A204.1 (cell line): ENCODE measurements around the gene JAK1.

Source experiments
- FAIRE-seq: peaks from 2 replicates; lab custom pipeline; 2012; peaks lifted over from hg19 to GRCh38; lab: Jason Lieb, UNC

Gene JAK1

DNA sequence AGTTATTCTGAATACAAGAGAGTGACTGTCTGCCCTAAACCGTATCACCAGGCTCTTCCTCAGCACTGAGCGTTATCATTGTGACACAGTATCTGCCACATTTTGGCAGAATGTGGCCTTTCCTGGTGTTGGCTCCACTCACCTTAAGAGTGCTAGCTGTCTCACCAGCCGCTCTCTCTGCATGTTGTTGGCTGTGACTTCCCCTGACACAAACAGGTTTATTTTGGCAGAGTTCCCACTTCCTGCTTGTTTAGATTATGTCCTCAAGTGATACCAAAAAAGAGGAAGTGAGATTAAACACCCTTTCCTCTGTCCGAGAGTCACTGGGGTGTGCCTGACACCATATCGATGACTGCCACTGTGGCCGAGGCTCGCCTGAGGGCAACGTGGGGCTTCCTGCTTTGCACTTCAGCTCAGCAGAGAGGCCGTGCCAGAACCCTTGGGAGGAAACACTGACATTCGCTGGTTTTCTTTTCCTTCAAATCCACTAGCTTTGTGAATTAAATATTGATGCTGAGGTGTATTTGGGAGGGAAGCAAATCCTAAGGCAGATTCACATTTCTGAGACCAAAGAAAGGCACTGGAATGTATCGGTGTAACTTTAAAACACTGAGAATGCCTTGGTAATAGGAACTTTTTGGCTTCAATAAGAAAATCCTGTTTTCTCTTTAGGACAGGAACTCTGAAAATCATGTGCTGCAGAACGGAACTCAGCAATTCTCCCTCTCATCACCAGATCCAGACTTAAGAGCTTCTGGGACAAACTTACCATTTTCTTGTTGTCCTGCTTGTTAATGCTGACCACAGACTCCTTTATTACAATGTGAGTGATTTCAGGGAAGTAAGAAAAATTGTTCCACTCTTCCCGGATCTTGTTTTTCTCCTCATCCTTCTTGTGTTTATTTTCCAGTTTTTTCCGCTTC lies 102.1 kb downstream of the JAK1 start:
- FAIRE-seq = no peak

DNA sequence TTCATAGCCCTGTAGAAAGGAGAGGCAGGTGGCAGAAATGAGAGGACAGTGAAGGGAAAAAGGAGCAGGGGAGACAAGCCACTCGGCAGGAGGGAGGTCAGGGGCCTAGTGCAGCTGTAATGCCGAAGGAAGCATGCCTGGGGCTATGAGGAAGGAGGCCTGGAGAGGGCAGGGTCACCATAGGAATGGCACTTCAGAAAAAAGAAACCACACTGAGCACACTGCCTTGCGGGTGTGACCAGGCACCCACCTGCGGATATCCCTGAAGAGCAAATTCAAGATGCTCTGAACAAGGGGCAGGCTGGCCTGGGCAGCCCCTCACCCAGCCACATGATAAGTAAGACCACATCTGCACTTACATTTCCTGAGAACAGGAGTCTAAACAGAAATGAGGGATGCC lies 104.7 kb downstream of the JAK1 start:
- FAIRE-seq = no peak

DNA sequence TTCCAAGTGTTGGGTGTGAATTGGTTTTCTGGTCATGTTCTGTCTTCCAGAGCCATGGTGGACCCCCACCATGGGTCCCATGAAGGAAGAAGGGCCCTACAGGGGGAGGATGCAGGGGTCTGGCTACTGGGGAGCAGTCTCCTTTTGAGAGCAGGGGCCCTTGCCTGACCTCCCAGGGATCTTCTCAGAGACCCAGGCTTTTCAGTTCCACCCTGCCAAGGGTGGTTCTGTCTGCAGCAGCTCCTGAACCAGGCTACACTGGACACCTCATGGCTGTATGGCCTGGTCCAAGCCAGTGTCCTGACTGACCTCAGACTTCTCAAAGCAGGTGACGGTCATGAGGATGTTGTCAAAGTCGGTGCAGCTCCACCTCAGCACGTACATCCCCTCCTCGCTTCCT lies 109.0 kb downstream of the JAK1 start:
- FAIRE-seq = no peak

DNA sequence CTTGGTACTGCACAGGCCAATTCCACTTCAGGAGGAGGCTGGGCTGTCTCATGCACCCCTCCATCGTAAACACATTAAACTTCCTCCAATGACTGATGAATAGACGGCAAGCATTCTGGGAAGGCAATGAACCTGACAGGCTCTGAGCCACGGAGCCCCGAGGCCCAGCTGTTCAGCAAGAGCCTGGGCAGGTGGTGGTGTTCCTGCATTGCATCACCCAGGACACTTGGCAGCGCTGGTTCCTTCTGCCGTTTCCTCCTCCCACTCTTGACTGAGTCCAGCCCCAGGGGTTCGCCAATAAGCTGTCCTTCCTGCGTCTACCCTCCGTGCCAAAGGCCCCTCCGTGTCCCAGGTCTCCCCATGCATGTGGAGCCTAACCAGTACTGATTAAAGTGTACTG lies 109.8 kb downstream of the JAK1 start:
- FAIRE-seq = no peak

DNA sequence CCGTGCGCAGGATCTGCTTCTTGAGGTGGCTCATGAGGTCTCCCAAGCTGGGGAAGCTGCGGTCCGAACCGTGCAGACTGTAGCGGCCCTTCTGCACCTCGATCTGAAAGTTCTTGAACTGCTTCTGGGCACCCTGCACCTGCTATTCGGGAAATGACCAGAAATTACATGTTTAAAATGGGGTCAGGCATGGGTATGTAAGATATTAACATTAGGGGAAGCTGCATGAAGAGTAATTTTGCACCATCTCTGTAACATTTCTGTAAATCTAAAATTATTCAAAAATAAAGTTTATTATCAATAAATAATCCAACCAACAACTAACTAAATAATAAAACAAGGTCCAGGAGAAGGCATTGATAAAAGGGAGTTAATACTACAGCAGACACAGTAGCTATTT lies 110.8 kb downstream of the JAK1 start:
- FAIRE-seq = no peak

DNA sequence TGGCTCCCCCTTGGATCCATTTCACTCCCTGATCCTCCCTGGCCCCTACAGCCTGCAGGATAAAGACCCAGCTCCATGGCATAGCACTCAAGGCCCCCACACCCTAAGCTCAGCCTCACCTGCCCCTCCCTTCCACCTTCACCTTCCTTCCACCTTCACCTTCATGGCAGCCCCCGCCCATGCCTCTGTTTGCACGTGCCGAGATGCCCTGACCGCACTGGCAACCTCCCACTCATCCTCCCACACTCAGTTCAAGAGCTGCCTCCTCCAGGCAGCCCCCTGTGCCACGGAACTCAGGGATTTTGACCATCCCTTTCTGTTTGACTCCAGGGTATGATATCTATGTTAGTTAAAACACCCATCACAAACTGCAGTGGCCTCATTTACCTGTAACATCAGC lies 111.7 kb downstream of the JAK1 start:
- no peak for FAIRE-seq

DNA sequence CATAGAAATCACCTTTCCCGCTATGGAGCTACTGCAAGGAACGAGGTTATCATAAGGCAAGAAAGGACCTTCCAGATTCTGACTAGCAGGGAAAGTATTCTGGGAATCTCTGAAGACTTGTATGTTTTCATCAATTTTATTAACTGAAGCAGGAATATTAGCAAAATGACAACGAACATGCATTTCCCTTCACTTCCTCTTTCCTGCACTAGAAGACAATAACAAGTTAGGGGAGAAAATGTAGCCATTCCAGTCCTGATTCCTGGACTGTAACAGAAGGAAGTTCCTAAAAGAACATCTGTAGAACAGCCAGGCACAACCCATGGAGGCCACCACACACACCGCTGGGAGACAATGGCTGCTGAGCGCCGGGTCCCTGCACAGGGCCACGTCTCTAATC lies 114.7 kb downstream of the JAK1 start:
- FAIRE-seq = no peak

DNA sequence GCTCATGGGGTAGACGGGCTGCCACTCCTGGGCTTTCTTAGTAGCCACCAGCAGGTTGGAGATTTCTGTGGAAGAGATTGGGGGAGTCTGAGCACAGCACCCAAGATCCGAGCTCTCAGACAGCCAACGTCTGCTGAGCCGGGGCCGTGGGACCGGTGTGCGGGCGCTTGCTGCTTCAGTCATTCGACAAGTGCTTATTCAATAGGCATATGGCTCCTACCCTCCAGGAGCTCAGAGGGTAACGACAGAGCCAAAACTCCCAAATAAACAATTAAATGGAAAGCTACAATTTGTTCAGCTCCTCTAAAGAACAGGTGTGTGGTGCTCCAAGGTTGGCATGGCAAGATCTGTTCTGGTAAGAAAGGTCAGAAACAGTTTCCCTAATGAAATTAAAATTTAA lies 115.5 kb downstream of the JAK1 start:
- FAIRE-seq = no peak

DNA sequence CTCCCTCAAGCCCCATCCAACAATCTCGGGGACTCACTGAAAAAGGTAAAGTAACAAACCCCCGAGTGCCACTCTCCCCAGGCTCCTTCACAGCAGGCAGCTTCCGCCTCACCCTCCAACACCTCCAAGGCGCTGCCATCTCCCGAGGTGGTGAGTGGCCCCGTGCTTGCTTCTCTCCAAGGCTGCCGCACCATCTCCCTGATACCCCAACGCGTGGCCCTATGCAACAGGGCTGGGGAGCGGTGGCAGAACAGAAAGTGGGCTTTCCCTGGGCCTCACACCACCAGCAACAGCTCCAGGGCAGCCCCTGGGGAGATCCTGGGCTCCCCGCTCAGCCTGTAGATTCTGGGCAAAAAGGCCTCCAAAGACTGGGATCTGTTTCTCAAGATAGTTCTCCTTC lies 116.4 kb downstream of the JAK1 start:
- FAIRE-seq = no peak

DNA sequence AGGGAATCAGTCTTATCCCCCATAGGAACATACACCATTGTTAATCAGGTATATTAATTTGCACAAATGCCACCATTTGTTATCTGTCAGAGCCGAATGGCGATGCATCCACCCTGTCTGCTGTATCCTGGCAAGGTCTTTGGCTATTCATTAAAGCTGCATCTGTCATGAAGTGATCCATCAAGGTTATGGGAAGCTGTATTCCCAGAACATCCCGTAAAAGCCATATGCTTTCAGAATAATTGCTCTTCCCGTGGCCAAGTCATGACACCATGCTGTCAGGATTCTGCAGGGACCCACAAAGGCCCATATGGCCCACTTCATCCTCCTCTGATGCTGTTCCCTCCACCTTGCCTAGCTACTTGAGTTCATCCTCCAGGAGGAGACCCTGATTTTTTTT lies 117.5 kb downstream of the JAK1 start:
- FAIRE-seq = no peak

DNA sequence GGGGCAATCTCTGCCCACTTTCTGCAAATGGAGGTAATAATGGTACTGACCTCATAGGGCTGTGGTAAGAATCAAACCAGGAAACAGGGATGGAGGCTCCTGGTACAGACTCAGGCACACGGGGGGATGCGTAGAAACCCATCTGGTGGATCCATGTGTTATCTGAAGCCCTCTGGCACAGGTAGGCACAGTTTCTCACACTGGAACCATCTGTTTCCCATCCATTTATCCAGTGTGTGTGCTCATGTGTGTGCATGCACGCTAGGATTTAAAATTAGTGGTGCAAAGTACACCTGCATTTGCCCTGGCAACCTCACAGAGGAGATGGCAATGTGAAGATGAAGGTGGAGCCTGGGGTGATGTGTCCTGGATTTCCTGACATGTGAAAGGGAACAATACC lies 118.2 kb downstream of the JAK1 start:
- no peak for FAIRE-seq

DNA sequence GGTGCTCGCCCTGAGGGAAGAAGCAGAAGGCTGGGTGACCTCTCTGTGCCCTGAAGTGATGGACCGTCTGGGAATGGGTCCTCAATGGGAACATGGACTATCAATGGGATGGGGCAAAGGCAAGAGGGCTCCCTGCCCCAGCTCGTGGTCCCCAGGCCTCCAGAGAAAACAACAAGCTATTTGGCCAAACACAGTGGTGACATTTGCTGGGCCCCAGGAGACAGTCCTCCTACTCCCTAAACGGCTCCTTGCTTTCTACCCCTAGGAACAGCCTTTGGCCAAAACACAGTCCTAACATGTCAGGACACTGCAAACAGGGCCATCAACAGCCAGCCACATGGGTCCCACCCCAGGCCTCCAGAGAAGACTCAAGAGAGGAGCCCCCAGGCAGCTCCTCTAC lies 118.7 kb downstream of the JAK1 start:
- FAIRE-seq = no peak

DNA sequence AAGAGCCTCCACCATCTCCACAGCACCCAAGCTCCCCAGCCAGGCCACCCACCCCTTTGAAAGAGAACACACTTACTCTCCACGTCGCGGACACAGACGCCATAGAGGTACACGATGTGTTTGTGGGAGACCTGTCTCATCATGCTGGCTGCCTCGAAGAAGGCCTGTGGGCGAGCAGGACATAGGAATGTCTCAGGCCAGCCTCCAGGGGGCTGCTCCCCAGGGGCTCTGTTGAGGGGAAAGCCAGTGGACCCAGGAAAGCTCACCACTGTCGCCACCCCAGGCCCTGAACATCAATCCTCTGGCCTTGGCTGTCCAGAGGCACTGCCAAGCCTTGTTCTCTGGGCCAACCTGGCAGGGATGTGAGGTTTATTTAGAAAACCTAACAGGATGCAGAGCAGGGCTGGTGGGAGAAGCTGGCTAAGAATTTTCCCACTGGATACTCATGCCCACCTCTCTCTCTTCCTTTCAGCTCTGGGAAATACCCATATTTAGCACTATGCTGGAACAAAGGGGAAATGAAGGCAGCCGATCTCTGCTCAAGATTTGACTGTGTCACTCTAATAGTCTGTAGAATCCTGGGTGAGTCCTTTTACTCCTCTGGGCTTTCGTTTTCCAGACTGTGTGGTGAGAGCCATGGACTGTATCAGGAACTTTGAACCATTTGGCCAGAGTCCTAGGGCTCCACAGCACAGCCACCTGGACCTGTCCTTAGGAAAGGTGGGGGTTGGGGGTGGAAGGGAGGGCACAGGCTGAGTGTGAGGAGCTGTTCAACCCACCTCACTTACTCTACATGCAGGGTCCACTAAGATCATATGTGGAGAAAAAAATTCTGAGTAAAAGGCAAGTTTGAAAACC lies 119.5 kb downstream of the JAK1 start:
- FAIRE-seq = no peak

DNA sequence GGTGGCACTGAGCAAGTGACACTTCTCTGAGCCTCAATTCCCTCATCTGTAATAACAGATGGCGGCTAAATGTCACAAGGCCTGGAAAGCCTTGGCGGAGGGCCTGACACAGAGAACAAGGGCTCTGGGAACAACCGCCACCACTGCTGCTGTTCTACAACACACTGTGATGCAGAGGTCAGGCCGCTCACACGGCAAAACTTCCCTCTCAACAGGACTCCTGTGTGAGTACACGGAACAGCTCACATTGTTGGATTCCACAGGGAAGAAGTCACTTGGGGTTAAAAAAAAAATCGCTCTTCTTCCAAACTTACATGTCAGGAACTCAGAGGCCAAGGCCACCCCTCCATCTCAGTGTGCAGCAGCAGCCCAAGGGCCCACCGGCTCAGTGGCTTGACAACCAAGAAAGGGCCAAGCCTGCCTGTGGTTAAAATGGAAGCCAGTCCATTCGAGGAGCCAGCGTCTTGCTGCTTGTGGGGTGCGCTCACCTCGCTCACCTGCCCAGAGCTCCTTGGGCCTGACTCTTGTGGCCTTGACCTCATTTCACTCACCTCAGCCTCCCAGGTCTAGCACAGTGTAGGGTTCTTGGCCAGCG lies 120.4 kb downstream of the JAK1 start:
- FAIRE-seq = no peak

DNA sequence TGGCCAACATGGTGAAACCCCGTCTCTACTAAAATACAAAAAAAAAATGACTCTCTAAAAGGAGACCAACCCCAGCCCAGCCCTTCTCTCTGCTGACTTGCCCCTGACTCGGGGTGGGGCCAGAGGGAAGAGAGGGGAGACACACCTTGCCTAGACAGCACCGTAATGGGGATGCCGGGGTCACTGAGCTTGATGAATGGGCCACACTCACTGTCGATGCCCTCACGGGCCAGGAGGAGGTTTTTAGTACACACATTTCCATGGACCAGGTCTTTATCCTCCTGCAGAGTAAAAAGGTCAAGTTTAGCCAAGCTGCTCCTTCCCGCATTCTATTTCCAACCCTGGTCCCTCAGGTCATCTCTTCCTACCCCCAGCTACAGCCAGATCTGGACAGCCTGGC lies 121.7 kb downstream of the JAK1 start:
- FAIRE-seq = no peak

DNA sequence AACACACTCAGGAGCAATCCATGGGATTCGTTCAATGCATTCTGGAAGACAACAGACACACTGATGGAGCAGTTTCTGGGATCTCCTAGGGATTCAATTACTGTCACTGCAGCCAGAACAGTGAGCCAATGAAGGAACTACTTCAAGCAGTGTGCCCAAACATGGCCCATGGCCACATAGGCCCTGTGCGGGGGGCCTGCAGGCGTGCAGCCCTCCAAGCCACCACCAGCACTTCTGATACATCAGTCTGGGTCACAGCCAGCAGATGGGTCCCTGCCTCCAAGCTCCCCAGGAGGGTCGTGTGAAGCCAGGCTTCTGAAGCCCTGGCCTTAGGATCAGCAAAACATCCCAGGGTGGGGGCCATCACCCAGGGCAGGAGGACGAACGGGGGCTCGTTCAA lies 122.2 kb downstream of the JAK1 start:
- no peak for FAIRE-seq

DNA sequence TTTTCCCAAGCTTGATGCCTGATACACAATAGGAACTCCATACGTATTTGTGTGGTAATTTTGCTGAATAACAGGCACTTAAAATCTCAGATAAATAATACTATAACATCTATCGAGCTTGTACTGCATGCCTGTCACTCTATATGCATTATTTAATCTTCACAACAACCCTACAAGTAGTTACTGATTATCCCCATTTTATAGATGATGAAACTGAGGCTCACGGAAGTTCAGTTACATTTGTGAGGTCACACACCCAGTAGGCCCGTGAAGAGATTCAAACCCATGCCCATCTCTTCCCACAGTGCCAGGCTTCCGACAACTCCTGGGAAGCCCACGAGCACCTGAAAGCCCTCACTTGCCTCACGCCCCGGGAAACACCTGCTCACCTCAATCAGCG lies 122.7 kb downstream of the JAK1 start:
- no peak for FAIRE-seq

DNA sequence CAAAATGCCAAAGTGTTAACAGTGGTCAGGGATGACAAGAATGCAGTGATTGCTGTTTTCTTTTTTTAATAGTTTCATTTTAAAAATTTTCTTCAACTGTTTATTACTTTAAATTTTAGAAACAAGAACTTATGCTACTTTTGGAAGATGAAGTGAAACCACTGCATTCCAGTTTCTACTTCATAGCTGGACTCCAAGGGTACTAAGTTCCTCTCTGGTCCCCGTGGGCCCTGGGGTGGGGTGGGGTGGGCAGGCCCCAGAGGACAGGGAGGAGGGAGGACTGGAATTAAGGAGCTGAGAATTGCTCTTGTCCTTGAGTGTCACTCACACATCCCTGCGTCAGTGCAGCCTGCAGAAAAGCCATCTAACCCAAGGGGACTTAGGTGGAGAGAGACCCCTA lies 124.1 kb downstream of the JAK1 start:
- FAIRE-seq = no peak

DNA sequence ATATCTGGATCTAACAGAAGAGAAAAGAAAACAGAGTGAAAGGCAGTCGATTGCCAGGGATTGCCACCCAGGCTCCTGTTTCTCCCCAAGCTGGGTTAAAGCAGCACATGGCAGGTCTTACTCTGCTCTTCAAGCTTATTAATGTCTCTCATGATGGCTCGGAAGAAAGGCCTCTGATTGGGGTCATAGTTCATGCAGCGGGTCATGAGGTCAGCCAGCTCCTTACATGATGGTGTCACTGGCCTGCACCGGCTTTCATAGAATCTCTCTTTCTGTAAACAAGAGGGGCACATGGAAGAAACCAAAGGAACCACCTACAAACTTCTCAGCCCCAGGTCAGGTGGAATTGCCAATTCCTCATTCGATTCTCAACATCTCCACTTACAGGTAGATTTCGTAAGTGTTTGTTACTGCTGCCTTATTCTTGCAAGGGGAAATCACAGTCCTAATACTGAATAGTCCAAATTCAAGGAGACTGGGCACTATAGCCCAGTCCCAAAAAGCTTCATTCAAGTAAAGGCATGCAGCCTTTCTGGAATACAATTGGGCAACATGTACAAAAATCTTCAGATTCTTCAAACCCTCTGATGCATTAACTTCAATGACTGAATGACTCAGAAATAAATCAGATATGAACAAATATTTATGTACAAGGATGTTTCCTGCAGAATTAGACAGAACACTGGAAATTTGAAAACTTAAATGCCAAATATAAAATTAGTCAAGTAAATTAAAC lies 124.9 kb downstream of the JAK1 start:
- FAIRE-seq = no peak

DNA sequence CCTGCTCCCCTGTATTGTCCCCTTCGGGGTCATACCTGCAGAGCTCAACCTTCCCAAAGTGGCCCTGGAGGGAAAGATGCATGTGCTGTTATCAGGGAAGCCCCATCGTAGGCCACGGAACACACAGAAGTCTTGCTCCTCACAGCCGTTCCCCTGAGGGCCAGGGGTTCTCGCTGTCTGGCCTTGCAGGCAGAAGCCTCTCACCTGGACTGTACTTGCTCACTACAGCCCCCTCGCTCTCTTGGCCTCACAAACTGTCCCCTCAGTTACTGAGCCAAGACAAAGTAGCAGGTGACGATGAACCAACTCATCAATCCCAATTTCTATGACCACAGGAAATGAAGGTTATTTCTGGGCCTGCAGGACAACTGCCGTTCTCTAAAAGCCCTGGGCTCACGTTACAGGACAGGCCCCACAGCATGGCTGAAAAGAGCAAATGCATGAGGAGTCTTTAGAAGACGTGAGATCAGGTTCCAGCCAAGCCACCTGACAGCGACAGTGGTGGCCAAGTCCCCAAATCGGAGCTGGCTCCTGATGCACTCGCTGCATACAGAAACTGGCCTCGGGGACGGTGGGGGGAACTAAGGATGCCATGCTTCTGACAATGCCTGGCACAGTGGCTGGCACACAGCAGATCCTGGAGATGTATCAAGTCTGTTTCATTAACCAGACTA lies 126.5 kb downstream of the JAK1 start:
- no peak for FAIRE-seq

DNA sequence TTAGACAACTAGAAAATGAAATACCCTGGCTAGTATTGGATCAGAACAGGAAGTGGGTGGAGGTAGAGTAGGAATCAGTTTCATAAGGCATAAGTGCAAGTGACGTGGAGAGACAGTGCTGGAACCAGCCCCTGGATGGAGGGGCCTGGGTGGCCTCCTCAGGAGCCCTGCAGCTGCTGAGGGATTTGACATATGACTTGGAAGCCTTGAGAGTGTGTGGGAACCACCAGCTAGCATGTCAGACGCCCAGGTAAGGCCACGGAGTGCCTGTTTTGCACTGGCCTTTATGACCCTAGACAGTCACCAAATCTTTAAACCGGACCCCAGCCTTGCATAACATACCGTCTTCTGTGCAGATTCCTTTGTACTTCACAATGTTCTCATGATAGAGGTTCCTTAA lies 127.1 kb downstream of the JAK1 start:
- FAIRE-seq = no peak

DNA sequence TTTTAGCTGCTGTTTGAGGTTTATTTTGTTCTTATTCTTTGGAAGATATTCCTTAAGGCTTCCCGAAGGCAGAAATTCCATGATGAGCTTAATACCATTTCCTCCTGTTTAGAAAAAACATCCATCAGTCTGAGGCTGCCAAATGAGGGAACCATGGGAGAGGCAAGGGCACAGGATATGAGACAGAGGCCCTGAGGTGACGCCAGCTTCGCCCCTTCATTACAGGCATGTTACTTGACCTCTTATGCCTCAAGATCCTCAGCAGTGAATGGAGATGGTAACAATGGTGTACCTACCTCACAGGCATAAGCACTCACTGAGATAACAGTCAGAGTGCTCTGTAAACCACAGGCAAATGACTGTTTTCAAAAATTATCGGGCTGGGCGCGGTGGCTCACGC lies 127.9 kb downstream of the JAK1 start:
- no peak for FAIRE-seq
